ENCODE measurements around the gene MYLK. TPM values are rescaled to one million over a fixed set of nuclear protein-coding genes. Genes with fewer than 3 reads are reported as not detected.
"Not testable (repeated sequence)": the region's sequence is repeated elsewhere in the genome, so short reads cannot be mapped to it uniquely, and the experiment has no call there.

MYLK gene
- total RNA-seq, 1 donor from 2014 or later = 4.3 TPM

DNA sequence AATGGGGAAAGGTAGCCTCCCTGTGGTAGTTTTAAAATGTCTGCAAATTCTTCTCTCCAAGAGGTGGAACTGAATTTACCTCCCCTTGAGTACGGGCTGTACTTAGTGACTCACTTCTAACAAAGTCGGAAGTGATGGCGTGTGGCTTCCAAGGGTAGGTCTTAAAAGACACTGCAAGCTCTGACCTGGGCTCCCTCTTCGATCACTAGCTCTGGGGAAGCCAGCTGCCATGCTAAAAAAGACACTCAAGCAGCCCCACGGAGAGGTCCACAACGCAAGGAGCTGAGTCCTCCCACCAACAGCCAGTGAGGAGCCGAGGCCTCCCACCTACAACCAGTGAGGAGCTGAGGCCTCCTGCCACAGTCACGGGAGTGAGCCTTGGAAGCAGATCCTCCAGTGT, 177.3 kb downstream of the MYLK start:
- Mint-ChIP-seq H3K9me3 (ENCODE audit: unreplicated experiment) (no peaks in the 10 kb centered on the region), H3K4me1 (ENCODE audit: low read depth, unreplicated experiment) (peaks cover 5% of the 10 kb centered on the region), H3K36me3 (ENCODE audit: unreplicated experiment) (no peaks in the 10 kb centered on the region), H3K4me3 (ENCODE audit: unreplicated experiment) (no peak overlapping the region), H3K27me3 (ENCODE audit: unreplicated experiment) (no peaks in the 10 kb centered on the region), H3K27ac (ENCODE audit: unreplicated experiment) (no peak overlapping the region)
- DNase-seq = no peak
- TF ChIP-seq, protein P1, sequence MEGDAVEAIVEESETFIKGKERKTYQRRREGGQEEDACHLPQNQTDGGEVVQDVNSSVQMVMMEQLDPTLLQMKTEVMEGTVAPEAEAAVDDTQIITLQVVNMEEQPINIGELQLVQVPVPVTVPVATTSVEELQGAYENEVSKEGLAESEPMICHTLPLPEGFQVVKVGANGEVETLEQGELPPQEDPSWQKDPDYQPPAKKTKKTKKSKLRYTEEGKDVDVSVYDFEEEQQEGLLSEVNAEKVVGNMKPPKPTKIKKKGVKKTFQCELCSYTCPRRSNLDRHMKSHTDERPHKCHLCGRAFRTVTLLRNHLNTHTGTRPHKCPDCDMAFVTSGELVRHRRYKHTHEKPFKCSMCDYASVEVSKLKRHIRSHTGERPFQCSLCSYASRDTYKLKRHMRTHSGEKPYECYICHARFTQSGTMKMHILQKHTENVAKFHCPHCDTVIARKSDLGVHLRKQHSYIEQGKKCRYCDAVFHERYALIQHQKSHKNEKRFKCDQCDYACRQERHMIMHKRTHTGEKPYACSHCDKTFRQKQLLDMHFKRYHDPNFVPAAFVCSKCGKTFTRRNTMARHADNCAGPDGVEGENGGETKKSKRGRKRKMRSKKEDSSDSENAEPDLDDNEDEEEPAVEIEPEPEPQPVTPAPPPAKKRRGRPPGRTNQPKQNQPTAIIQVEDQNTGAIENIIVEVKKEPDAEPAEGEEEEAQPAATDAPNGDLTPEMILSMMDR (IDR thresholded peaks at IDR 0.05; ENCODE audit: partially characterized antibody, unreplicated experiment) = no peak

DNA sequence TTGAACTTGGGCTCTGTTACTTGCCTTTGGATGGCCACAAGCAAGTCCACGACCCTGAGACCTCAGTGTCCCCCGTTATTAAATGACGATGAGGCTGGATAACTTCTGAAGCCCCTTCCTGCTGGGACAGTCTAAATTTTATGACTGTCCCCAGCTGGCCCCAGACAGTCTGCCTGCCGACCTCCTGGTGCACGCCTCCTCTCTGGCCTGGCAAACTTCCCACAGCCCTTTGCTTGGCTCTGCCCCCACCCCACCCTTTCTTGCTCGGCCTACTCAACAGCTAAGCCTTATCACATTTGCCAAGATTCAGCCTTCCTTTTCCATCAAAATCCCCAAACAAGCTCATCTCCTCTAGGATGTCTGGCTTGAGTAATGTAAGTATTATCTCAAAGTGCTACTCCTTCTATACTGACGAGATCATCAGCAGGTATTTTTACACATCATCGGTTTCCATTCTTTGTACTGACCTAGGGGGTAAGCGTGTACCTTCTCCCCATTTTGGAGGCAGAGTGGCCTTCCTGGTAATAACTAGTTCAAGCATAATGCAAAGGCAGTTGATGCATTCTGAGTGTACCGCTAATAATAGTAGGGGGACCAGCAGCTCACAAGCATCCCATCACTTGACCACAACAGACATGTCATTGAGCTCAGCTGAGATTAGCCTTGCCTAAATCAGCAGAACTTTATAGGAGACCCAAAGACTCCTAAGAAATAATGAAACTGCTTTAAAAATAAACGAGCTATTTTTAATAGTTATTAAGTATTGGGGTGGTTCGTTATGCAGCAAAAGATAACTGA, 178.4 kb downstream of the MYLK start:
- peaks cover under 1% of the 10 kb centered on the region for H3K9me3 Mint-ChIP-seq (ENCODE audit: unreplicated experiment)
- no peak overlapping the region for H3K4me3 Mint-ChIP-seq (ENCODE audit: unreplicated experiment)
- H3K27me3 Mint-ChIP-seq (ENCODE audit: unreplicated experiment) = peaks cover 2% of the 10 kb centered on the region
- peaks cover 12% of the 10 kb centered on the region for H3K4me1 Mint-ChIP-seq (ENCODE audit: low read depth, unreplicated experiment)
- no peak for DNase-seq
- no peaks in the 10 kb centered on the region for H3K36me3 Mint-ChIP-seq (ENCODE audit: unreplicated experiment)
- TF ChIP-seq, protein P1 (IDR thresholded peaks at IDR 0.05; ENCODE audit: partially characterized antibody, unreplicated experiment) = no peak
- H3K27ac Mint-ChIP-seq (ENCODE audit: unreplicated experiment) = no peak overlapping the region

DNA sequence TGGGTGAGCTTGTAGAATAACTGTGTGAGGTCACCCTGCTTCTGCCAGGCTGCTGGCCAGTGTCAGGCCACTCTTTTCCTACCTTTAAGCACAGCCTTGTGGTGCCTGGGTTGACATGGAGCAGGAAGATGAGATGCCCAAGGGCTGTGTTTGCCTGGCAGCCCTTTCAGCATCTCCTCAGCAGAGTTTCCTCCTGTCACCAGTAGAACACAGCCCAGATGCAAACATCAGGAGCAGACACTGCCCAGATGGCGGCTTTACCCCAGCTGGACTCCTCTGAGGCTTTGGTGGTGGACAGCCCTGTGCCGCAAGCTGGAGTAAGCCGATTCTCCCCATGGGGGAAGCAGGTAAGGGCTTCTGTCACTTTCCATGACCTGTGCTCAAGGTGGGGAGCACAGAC, 180.5 kb downstream of the MYLK start:
- not testable (repeated sequence) for H3K36me3 Mint-ChIP-seq (ENCODE audit: unreplicated experiment); H3K27ac Mint-ChIP-seq (ENCODE audit: unreplicated experiment); H3K9me3 Mint-ChIP-seq (ENCODE audit: unreplicated experiment); H3K27me3 Mint-ChIP-seq (ENCODE audit: unreplicated experiment); DNase-seq; H3K4me3 Mint-ChIP-seq (ENCODE audit: unreplicated experiment)
- H3K4me1 Mint-ChIP-seq (ENCODE audit: low read depth, unreplicated experiment) = peaks cover 15% of the 10 kb centered on the region

DNA sequence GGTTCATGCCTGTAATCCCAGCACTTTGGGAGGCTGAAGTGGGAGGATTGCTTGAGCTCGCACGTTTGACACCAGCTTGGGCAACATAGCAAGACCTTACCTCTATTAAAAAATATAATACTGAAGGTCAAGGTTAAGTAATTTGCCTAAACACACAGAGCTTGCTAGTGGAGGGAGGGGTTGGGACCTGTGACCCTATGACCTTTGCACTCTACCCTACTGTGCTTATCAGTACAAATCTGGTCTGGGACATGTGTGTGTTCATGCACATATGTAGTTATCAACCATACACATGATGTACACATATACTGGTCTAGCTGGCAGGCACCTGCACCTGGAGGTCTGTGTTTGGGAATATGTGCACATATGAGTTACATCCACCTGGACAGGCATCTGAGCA, 181.4 kb downstream of the MYLK start:
- H3K27me3 Mint-ChIP-seq (ENCODE audit: unreplicated experiment) = peaks cover 3% of the 10 kb centered on the region
- TF ChIP-seq, protein P1 (IDR thresholded peaks at IDR 0.05; ENCODE audit: partially characterized antibody, unreplicated experiment) = no peak
- no peak for DNase-seq
- no peak overlapping the region for H3K4me3 Mint-ChIP-seq (ENCODE audit: unreplicated experiment)
- no peak overlapping the region for H3K27ac Mint-ChIP-seq (ENCODE audit: unreplicated experiment)
- H3K9me3 Mint-ChIP-seq (ENCODE audit: unreplicated experiment) = peaks cover 2% of the 10 kb centered on the region
- H3K36me3 Mint-ChIP-seq (ENCODE audit: unreplicated experiment) = peaks cover 3% of the 10 kb centered on the region
- peaks cover 19% of the 10 kb centered on the region for H3K4me1 Mint-ChIP-seq (ENCODE audit: low read depth, unreplicated experiment)

DNA sequence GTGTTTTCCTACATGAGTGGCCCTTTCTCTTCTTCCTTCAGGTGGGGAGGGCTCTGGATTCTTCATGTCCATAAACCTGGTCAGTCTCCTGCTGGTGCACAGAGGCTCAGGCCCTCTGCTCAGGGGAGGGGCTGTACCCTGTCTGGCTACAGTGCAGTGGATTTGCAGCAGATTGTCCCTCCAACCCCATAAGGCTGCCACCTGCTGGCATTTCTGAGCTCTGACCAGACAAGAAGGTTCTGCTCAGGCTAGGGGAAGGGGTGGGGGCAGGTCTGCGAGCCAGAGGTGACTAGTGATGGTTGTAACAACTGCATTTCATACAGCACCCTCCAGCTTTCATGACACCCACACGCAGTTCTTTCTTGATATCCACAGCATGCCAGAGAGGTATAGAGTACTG, 182.1 kb downstream of the MYLK start:
- not testable (repeated sequence) for H3K4me3 Mint-ChIP-seq (ENCODE audit: unreplicated experiment); H3K27ac Mint-ChIP-seq (ENCODE audit: unreplicated experiment); H3K9me3 Mint-ChIP-seq (ENCODE audit: unreplicated experiment); H3K27me3 Mint-ChIP-seq (ENCODE audit: unreplicated experiment); H3K36me3 Mint-ChIP-seq (ENCODE audit: unreplicated experiment)
- TF ChIP-seq, protein P1 (IDR thresholded peaks at IDR 0.05; ENCODE audit: partially characterized antibody, unreplicated experiment) = peak; percentile 33
- H3K4me1 Mint-ChIP-seq (ENCODE audit: low read depth, unreplicated experiment) = peaks cover 20% of the 10 kb centered on the region
- peak; percentile 70 for DNase-seq
